WTC11 (cell line): ENCODE data around the gene HOXC4. TPM values are rescaled to one million over a fixed set of nuclear protein-coding genes. Genes with fewer than 3 reads are reported as not detected.
A peak's percentile ranks its signal among the peaks of the same experiment; 100 is the strongest.
"Not testable (repeated sequence)": the region's sequence is repeated elsewhere in the genome, so short reads cannot be mapped to it uniquely, and the experiment has no call there.

Experiments
- ATAC-seq: fragments of 200-7000 bp; cut with Tn5 transposase; 2 replicates; pipeline ENCODE4 v1.10.0; 2021; ENCODE audit warnings: mild to moderate bottlenecking, moderate library complexity
- CTCF ChIA-PET: fragments of 300-600 bp; sonication (Branson Sonifier 250); formaldehyde crosslinking; loops from one replicate; lab custom pipeline; 2021; ENCODE audit warnings: antibody characterized with exemption; lab: Charles Lee
- POLR2A ChIA-PET: fragments of 350-600 bp; sonication (Branson Sonifier 250); formaldehyde crosslinking; loops from one replicate; lab custom pipeline; 2021; ENCODE audit warnings: antibody characterized with exemption; lab: Charles Lee
- DNase-seq: peaks from one replicate; pipeline ENCODE4 v3.0.0; 2021; ENCODE audit warnings: low spot score
- H3K27ac Mint-ChIP-seq: 2 replicates; pipeline ENCODE4 v1.8.0; 2021; ENCODE audit warnings: mixed read lengths
- H3K27me3 Mint-ChIP-seq: 2 replicates; pipeline ENCODE4 v1.8.0; 2021; ENCODE audit warnings: low read depth, mild to moderate bottlenecking, moderate library complexity, mixed read lengths
- H3K36me3 Mint-ChIP-seq: 2 replicates; pipeline ENCODE4 v1.8.0; 2021; ENCODE audit warnings: mixed read lengths
- H3K4me1 Mint-ChIP-seq: 2 replicates; pipeline ENCODE4 v1.8.0; 2022; ENCODE audit warnings: mixed read lengths
- H3K4me3 Mint-ChIP-seq: 2 replicates; pipeline ENCODE4 v1.8.0; 2021; ENCODE audit warnings: mild to moderate bottlenecking, moderate library complexity, mixed read lengths
- H3K9me3 Mint-ChIP-seq: 2 replicates; pipeline ENCODE4 v1.8.0; 2021; ENCODE audit warnings: mixed read lengths
- ELF4 ChIP-seq: sonication (generic); formaldehyde crosslinking; IDR thresholded peaks from 2 replicates; pipeline ENCODE4 v1.8.1; 2022; ENCODE audit warnings: low read depth, mild to moderate bottlenecking, moderate library complexity, missing genetic modification reagents
- FOXK1 ChIP-seq: sonication (generic); formaldehyde crosslinking; IDR thresholded peaks from 2 replicates; pipeline ENCODE4 v1.8.0; 2022; ENCODE audit warnings: mild to moderate bottlenecking, moderate library complexity, missing genetic modification reagents
- PRRX2 ChIP-seq: fragments of 250-450 bp; sonication (Bioruptor Pico); IDR thresholded peaks from 2 replicates; pipeline ENCODE4 v1.8.0; 2021; ENCODE audit warnings: mild to moderate bottlenecking
- ZNF263 ChIP-seq: sonication (generic); formaldehyde crosslinking; IDR thresholded peaks from 2 replicates; pipeline ENCODE4 v1.8.1; 2022; ENCODE audit warnings: low read depth, mild to moderate bottlenecking, moderate library complexity, missing genetic modification reagents
- total RNA-seq: library from RNA; stranded (reverse); gene quantifications from 3 replicates; pipeline ENCODE4 v1.2.3, GENCODE V29; 2021
- TF ChIP-seq, protein P1 (sequence below): sonication (generic); formaldehyde crosslinking; conservative IDR thresholded peaks from 2 replicates; pipeline ENCODE4 v1.8.1; 2023; ENCODE audit warnings: mild to moderate bottlenecking, low read depth, missing genetic modification reagents, moderate library complexity
- TF ChIP-seq, protein P2 (sequence below): sonication (generic); formaldehyde crosslinking; IDR thresholded peaks from 2 replicates; pipeline ENCODE4 v1.8.0; 2022; ENCODE audit warnings: mild to moderate bottlenecking, missing genetic modification reagents
- TF ChIP-seq, protein P3 (sequence below): sonication (generic); formaldehyde crosslinking; IDR thresholded peaks from 2 replicates; pipeline ENCODE4 v1.8.1; 2023; ENCODE audit warnings: mild to moderate bottlenecking, missing genetic modification reagents, borderline replicate concordance
- TF ChIP-seq, protein P4 (sequence below): sonication (generic); formaldehyde crosslinking; IDR thresholded peaks from 2 replicates; pipeline ENCODE4 v1.8.0; 2022; ENCODE audit warnings: mild to moderate bottlenecking, missing genetic modification reagents

Gene HOXC4
- total RNA-seq, 1 experiment from 2014 or later, result 0.46 TPM

DNA sequence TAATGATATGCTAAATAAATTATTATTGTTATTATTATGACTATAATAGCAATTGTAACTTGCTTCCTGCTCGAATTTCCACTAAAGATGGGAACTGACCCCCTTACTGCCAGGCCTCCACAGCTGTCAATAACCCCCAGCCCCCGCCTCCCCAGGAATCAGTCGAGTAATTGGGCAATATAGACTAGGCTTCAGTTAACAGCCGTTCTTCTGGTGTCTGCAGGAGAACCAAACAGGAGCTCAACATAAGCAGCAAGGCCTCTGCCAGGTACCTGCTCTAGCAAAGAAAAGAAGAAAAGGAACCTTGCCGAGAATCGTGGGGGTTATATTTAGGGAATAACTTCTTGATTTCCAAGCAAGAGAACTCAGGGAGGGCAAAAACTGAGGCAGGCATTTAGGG lies 21.8 kb downstream of the HOXC4 start (continued):
- TF ChIP-seq, protein P1, sequence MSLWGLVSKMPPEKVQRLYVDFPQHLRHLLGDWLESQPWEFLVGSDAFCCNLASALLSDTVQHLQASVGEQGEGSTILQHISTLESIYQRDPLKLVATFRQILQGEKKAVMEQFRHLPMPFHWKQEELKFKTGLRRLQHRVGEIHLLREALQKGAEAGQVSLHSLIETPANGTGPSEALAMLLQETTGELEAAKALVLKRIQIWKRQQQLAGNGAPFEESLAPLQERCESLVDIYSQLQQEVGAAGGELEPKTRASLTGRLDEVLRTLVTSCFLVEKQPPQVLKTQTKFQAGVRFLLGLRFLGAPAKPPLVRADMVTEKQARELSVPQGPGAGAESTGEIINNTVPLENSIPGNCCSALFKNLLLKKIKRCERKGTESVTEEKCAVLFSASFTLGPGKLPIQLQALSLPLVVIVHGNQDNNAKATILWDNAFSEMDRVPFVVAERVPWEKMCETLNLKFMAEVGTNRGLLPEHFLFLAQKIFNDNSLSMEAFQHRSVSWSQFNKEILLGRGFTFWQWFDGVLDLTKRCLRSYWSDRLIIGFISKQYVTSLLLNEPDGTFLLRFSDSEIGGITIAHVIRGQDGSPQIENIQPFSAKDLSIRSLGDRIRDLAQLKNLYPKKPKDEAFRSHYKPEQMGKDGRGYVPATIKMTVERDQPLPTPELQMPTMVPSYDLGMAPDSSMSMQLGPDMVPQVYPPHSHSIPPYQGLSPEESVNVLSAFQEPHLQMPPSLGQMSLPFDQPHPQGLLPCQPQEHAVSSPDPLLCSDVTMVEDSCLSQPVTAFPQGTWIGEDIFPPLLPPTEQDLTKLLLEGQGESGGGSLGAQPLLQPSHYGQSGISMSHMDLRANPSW, result no peak
- TF ChIP-seq, protein P2, sequence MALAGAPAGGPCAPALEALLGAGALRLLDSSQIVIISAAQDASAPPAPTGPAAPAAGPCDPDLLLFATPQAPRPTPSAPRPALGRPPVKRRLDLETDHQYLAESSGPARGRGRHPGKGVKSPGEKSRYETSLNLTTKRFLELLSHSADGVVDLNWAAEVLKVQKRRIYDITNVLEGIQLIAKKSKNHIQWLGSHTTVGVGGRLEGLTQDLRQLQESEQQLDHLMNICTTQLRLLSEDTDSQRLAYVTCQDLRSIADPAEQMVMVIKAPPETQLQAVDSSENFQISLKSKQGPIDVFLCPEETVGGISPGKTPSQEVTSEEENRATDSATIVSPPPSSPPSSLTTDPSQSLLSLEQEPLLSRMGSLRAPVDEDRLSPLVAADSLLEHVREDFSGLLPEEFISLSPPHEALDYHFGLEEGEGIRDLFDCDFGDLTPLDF, result no peak
- TF ChIP-seq, protein P3, sequence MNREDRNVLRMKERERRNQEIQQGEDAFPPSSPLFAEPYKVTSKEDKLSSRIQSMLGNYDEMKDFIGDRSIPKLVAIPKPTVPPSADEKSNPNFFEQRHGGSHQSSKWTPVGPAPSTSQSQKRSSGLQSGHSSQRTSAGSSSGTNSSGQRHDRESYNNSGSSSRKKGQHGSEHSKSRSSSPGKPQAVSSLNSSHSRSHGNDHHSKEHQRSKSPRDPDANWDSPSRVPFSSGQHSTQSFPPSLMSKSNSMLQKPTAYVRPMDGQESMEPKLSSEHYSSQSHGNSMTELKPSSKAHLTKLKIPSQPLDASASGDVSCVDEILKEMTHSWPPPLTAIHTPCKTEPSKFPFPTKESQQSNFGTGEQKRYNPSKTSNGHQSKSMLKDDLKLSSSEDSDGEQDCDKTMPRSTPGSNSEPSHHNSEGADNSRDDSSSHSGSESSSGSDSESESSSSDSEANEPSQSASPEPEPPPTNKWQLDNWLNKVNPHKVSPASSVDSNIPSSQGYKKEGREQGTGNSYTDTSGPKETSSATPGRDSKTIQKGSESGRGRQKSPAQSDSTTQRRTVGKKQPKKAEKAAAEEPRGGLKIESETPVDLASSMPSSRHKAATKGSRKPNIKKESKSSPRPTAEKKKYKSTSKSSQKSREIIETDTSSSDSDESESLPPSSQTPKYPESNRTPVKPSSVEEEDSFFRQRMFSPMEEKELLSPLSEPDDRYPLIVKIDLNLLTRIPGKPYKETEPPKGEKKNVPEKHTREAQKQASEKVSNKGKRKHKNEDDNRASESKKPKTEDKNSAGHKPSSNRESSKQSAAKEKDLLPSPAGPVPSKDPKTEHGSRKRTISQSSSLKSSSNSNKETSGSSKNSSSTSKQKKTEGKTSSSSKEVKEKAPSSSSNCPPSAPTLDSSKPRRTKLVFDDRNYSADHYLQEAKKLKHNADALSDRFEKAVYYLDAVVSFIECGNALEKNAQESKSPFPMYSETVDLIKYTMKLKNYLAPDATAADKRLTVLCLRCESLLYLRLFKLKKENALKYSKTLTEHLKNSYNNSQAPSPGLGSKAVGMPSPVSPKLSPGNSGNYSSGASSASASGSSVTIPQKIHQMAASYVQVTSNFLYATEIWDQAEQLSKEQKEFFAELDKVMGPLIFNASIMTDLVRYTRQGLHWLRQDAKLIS (CRISPR knock-in tag), result no peak
- TF ChIP-seq ZNF263 (CRISPR knock-in tag), result no peak
- TF ChIP-seq PRRX2 (CRISPR knock-in tag), result no peak
- TF ChIP-seq ELF4, result no peak

DNA sequence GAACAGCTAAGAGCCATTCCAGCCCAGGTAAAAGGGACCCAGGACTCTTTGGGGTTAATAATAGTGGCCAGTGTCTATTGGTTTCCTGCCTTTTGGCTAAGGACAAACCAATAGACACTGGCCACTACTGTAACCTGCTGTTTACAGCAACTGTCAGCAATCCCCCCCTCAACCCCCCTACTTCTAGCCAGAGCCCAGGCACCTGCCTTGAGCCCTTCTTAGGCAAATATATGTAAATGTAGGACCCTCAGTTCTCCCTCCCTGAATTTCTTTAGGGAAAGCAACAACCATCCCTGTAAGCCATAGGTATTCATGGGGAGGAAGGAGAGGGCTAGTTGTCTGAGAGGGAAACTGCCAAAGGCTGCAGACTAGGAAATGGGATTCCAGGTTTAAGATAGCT lies 22.3 kb downstream of the HOXC4 start:
- Mint-ChIP-seq H3K27me3 (peaks cover 87% of the 10 kb centered on the region), H3K36me3 (no peaks in the 10 kb centered on the region), H3K4me3 (peak overlapping the region; percentile 54), H3K9me3 (no peaks in the 10 kb centered on the region), H3K27ac (peak overlapping the region; percentile 98), H3K4me1 (peaks cover 61% of the 10 kb centered on the region)
- ChIA-PET CTCF (interaction anchor here (0.6 to 2.8 kb wide), 8 partner anchors 11 to 249 kb away, joined by 3 to 16 read pairs (median 6); partner anchors contain the start of genes COPZ1 and HOXC5), POLR2A (interaction anchor here (0.6 to 1.1 kb wide), 4 partner anchors 11 to 134 kb away, joined by 3 to 10 read pairs (median 4); no protein-coding TSS in a partner anchor)
- TF ChIP-seq, protein P4, sequence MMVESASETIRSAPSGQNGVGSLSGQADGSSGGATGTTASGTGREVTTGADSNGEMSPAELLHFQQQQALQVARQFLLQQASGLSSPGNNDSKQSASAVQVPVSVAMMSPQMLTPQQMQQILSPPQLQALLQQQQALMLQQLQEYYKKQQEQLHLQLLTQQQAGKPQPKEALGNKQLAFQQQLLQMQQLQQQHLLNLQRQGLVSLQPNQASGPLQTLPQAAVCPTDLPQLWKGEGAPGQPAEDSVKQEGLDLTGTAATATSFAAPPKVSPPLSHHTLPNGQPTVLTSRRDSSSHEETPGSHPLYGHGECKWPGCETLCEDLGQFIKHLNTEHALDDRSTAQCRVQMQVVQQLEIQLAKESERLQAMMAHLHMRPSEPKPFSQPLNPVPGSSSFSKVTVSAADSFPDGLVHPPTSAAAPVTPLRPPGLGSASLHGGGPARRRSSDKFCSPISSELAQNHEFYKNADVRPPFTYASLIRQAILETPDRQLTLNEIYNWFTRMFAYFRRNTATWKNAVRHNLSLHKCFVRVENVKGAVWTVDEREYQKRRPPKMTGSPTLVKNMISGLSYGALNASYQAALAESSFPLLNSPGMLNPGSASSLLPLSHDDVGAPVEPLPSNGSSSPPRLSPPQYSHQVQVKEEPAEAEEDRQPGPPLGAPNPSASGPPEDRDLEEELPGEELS, result peak; percentile 83; the same call in 1 of the 2 replicates
- TF ChIP-seq FOXK1 (CRISPR knock-in tag), result 0 out of 2 replicates have a peak, but pooled peaks have one; percentile 49
- no peak for TF ChIP-seq PRRX2 (CRISPR knock-in tag)
- no peak for TF ChIP-seq ELF4
- DNase-seq (peak; percentile 64), ATAC-seq (peak; percentile 98)

DNA sequence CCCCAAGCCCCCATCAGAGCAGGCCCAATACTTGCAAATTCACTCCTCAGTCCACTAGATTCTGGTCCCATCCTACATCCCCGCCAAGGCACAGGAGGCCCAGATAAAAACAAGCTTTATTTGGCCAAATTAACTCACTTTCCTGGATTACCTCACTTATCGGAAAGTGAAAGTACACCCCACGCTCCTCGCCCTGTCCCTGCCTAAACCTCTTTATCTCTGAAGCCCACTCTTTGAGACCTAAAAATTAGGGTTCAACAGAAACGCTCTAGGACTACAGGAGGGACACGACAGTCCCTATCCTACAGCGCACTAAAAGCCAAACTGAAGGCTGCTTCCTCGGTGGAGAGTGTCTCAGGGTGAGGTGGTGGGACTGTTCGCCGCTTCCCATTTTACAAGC lies 24.2 kb downstream of the HOXC4 start:
- H3K36me3 Mint-ChIP-seq, H3K9me3 Mint-ChIP-seq, H3K27ac Mint-ChIP-seq, POLR2A ChIA-PET, DNase-seq, ATAC-seq: not testable (repeated sequence)
- Mint-ChIP-seq H3K4me1 (peaks cover 70% of the 10 kb centered on the region), H3K4me3 (peak overlapping the region; percentile 37), H3K27me3 (peaks cover 86% of the 10 kb centered on the region)
- CTCF ChIA-PET, result interaction anchor here (0.7 to 2.8 kb wide), 5 partner anchors 46 to 137 kb away, joined by 3 to 11 read pairs (median 3); partner anchors contain the start of gene HOXC5

DNA sequence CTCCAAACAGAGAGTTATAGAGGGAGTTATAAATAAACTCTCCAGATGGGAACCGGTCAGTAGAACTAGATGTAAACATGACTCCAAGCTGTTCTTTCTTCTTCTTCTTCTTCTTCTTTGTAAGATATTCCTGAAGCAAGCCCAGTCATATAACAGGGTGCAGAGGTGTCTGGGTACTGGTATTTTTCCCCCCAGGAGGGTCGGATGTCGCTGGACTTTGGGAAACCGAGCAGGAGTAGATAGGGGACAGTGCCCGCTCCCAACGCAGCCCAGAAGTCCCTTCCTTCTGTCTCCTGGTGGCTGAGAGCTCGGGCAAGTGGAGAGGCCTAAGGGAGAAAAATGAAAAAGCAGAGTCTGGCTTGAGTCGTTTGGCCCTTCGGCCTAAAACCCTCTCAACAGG lies 25.5 kb downstream of the HOXC4 start:
- CTCF ChIA-PET, result interaction anchor here (1.0 kb wide), 1 partner anchor 122 kb away, joined by 4 read pairs; no protein-coding TSS in a partner anchor
- Mint-ChIP-seq H3K4me1 (peaks cover 79% of the 10 kb centered on the region), H3K4me3 (peak overlapping the region; percentile 49), H3K27me3 (peaks cover 86% of the 10 kb centered on the region)
- ATAC-seq, H3K36me3 Mint-ChIP-seq, H3K27ac Mint-ChIP-seq, H3K9me3 Mint-ChIP-seq, POLR2A ChIA-PET, DNase-seq: not testable (repeated sequence)

DNA sequence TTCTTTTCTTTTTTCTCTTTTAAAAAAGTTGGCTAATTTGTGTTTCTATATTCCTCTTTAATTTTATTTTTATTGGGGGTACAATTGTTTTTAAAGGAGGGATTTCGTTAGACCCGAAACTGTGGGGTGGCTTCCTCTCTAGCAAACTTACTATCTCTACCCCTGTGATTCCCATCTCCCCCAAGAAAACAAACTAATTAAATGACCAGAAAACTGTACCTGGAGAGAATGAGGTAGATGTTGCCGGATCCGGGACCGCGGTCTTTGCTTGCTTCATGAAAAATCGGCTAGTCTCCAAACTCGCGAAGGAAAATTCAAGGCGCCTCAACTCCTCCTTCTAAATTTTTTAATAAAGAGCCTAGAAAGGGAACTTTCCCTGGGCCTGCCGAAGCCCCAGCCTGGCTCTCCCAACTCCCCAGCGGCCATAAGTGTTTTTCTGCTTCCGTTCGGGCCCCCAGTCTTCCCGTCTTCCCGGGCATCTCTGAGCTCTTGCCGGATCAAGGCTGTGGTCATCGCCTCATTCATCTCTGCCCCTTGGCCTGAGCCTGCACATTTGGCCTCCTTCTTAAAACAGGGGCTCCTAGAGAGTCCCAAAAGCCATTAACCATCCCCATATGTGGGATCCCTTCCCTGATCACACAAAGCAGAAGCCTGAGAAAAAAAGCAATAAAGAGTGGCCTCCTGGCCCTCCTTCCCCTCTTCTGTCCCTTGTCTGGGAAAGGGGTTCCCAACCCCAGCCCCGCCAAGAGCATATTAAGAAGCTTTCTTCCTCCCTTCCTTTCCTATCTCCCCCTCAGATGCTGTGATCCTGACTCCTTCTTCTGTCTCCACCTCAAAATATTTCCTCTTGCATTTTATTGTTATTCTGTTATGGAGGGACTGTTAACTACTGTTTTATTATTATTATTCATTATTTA lies 26.6 kb downstream of the HOXC4 start:
- H3K27me3 Mint-ChIP-seq, result peaks cover 91% of the 10 kb centered on the region
- not testable (repeated sequence) for H3K27ac Mint-ChIP-seq

DNA sequence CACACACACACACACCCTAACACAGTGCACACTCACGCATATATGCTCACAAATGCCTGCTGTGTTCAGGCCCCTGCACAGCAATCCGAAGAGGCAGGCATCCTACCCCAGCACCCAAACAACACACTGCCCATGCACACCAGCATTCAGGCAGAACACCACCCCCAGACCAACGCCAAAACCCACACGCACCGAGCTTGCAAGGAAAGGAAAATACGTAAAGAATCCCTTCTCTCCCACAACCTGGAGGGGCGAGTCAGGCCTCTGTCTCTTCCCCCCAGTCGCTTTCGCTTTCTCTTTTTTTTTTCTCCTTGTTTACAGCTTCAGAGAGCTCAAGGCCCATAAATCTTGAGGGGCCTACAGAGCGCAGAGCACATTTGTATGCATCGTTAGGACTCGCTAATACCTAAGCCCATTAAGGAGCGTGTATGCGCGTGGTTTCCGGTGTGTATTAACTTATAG lies 27.4 kb downstream of the HOXC4 start:
- CTCF ChIA-PET, result not testable (repeated sequence)
- Mint-ChIP-seq H3K4me1 (peaks cover 63% of the 10 kb centered on the region), H3K27ac (peak overlapping the region; percentile 54; the same call in 1 of the 2 replicates)

More for the DNA sequence above, 26.6 kb downstream of the HOXC4 start:
- DNase-seq, ATAC-seq, H3K9me3 Mint-ChIP-seq, H3K36me3 Mint-ChIP-seq, POLR2A ChIA-PET: not testable (repeated sequence)
- Mint-ChIP-seq H3K4me3 (peak overlapping the region; percentile 37), H3K4me1 (peaks cover 70% of the 10 kb centered on the region)
- CTCF ChIA-PET, result interaction anchor here (0.5 kb wide), 1 partner anchor 48 kb away, joined by 4 read pairs; no protein-coding TSS in a partner anchor

More for the DNA sequence above, 27.4 kb downstream of the HOXC4 start:
- H3K36me3 Mint-ChIP-seq, POLR2A ChIA-PET, DNase-seq, ATAC-seq, H3K9me3 Mint-ChIP-seq: not testable (repeated sequence)
- Mint-ChIP-seq H3K27me3 (peaks cover 99% of the 10 kb centered on the region), H3K4me3 (peak overlapping the region; percentile 65)
